GM18519 (cell line): ENCODE measurements around the gene MRPS16.

Experiments used
- ATAC-seq: cut with Tn5 transposase; IDR thresholded peaks from one replicate; pipeline ENCODE4 v1.9.1; 2021; ENCODE audit warnings: mild to moderate bottlenecking, moderate library complexity; ENCODE audit not compliant: unreplicated experiment, low FRiP score

The MRPS16 gene

GRCh38 chr10:73244866-73245477 lies 7.5 kb downstream of the MRPS16 start:
- no peak for ATAC-seq

DNA sequence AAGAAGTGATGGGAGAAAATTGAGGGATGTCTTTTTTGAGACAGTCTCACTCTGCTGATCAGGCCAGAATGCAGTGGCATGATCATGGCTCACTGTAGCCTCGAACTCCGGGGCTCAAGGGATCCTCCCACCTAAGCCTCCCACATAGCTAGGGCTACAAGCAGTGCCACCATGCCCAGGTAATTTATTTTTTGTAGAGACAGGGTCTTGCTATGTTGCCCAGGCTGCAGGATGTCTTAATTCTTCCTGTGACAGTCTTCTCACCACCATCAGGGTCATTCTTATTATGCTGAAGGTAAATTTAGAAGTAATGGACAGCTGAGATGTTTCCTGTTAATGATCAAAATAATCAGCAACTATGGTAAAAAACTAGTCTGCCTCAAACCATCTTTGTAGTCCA lies 12.5 kb downstream of the MRPS16 start:
- ATAC-seq, result no peak

DNA sequence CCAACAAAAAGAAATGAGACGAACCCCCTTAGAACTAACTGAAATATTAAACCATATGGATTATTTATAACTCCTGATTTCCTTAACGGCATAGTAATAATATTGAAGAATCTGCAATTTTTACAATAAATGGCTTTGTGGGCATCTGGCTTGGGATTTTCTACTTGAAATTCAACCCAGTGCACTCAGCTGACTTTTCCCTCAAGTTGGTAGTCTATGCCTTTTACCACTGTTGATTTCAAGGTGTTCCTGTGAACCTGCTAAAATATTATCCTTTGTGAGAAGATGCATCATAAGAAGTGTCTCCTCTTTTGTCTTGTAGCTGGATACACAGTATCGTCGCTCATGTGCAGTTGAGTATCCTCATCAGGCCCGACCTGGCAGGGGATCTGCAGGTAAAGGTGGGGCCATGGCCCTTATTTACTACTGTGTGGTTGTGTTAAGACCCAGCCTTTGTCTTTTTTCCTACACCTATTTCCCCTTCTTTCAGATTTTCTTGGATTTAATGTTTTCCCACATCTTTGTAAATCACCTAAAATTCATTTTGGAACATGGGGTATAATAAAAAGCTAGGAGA lies 13.4 kb downstream of the MRPS16 start:
- no peak for ATAC-seq

- no peak for ATAC-seq
Measured at GRCh38 chr10:73234695-73235094, 17.7 kb downstream of the MRPS16 start.

DNA sequence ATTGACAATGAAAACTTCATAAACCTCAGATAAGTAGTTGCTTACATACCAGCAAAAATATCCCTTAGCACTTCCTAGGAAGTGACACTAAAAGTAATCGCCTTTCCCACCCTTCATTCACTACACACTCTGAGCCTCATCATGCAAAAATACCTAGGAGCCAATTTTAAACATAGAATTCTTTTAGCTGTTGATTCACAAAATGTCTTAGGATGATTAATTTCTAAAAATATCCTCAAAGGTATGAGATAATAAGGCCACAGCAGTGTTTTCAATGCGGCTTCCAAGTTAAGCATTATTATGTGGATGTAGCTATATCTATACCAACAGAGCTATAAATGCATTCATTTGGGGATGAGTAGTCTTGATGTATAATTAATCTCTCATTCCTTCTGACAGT lies 18.6 kb downstream of the MRPS16 start:
- no peak for ATAC-seq

DNA sequence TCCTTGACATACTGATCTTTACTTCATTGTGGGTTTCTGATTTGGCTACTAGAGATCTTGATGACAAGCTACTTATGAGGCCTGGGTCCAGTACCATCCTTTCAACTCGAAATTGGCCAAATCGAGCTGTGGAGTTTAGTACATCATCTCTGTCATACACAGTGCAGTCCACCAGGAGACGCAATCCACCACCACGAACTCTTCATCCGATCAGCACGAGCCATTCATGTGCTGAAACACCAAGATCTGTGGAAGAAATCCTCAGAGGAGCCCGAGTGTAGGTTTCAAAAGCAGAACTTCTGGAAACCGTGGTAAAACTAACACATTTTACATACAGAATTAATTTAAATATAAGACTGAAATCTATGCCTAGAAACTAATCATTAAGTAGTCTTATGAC lies 19.6 kb downstream of the MRPS16 start:
- no peak for ATAC-seq

- ATAC-seq, result no peak
Measured at GRCh38 chr10:73229567-73229966, 22.9 kb downstream of the MRPS16 start.

- ATAC-seq, result no peak
Measured at GRCh38 chr10:73228247-73228646, 24.2 kb downstream of the MRPS16 start.

- no peak for ATAC-seq
Measured at GRCh38 chr10:73226663-73227062, 25.8 kb downstream of the MRPS16 start.

DNA sequence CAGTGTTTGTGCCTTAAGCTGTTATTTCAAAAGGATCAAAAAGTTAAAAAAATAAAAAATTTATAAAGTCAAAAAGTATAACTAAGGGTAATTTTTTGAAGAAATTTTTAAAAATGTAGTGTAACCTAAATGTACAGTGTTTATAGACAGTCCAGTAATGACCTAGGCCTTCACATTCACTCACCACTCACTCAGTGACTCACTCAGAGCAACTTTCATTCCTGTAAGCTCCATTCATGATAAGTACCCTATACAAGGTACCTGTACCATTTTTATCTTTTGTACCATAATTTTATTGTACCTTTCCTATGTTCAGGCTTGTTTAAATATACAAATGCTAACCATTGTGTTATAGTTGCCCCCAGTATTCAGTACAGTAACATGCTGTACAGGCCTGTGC lies 26.9 kb downstream of the MRPS16 start:
- no peak for ATAC-seq

DNA sequence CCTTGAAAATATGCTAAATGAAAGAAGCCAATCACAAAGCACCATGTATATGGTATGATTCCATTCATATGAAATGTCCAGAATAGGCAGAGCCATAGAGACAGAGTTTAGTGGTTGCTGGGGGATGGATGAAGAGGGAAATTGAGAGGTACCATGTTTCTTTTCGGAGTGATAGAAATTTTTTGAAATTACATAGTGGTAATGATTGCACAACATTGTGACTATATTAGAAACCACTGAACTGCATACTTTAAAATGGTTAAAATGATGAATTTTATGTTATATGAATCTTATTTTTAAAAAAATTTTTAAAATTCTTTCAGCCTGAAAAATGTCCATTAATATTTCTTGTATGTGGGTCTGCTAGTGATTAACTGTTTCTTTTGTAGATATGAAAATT lies 31.5 kb downstream of the MRPS16 start:
- no peak for ATAC-seq

DNA sequence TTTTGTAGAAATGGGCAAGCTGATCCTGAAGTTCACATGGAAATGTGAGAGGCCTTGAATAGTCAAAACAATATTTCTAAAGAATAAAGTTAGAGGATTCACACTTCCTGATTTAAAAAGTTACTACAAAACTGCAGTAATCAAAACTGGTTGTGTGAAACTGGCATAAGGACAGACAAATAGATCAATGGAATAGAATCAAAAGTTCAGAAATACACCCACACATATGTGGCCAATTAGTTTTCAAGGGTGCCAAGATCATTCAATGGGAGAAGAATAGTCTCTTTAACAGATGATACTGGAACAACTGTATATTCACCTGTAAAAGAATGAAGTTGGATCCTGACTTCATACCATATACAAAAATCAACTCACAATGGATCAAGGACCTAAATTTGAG lies 33.1 kb downstream of the MRPS16 start:
- no peak for ATAC-seq

- ATAC-seq, result no peak
Measured at GRCh38 chr10:73218431-73219191, 33.8 kb downstream of the MRPS16 start.

- no peak for ATAC-seq
Measured at GRCh38 chr10:73217628-73218027, 34.8 kb downstream of the MRPS16 start.

- no peak for ATAC-seq
Measured at GRCh38 chr10:73215749-73216148, 36.7 kb downstream of the MRPS16 start.

- ATAC-seq, result no peak
Measured at GRCh38 chr10:73211106-73211811, 41.2 kb downstream of the MRPS16 start.

DNA sequence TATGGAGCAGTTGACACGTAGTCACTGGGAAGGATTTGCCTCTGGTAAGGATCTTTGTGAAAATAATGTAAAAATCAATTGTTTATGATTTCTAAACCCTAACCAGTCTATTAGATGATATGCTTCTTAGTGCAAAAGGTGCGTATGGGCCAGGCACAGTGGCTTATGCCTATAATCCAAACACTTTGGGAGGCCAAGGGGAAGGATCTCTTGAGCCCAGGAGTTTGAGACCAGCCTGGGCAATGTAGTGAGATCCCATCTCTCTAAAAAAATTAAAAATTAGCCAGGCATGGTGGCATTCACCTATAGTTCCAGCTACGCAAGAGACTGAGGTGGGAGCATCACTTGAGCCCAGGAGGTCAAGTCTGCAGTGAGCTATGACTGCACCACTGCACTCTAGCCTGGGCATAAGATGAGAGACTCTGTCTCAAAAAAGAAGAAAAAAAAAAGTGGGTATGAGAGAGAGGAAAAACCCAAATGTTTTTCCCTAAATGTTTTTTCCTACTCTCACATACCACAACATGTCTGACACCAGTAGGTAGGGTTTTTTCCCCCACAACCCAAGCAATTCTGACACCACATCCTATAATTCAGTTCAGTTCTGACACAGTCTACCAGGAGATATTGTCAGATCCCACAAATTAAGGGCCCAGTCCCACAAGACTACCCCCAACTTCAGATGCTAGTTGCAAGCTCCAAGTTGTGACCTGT lies 41.9 kb downstream of the MRPS16 start:
- ATAC-seq, result no peak

DNA sequence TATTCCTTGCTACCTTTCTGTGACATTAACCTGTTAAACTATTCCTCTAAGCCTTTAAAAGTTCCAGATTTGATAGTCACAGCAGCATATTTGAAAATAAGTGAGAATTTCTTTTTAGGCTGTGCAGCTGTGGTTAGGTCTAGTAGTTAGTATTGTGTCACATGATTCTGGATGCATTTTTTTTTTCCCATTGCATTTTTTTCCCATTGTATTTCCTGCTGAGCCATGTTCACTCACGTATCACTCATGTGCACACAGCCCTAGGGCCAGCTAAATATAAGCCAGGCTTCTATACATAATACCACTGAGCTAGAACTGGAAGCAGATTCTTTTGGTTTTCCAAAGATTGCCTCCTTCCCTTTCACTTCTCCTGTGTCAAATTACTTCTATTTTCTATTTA lies 42.7 kb downstream of the MRPS16 start:
- ATAC-seq, result no peak

- no peak for ATAC-seq
Measured at GRCh38 chr10:73207883-73208282, 44.6 kb downstream of the MRPS16 start.

DNA sequence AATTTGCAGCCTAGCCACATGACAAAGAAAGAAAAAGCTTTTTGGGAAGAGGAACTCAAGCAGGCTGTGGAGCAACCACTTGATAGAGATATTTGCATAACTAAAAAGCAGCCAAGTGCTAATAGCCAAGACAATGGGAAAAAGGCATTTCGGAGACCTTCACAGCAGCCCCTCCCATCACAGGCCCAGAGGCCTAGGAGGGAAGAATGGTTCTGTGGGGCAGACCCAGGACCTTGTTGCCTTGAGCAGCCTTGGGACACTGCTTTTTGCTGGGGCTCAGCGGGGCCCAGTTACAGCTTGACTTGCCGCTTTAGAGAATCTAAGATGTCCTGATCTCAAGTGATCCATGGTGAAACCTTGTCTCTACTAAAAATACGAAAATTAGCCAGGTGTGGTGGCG lies 46.1 kb downstream of the MRPS16 start:
- ATAC-seq, result no peak

GRCh38 chr10:73205890-73206289 lies 46.6 kb downstream of the MRPS16 start:
- no peak for ATAC-seq
